ENCODE results near the gene PLEKHH2.

PLEKHH2 gene

GRCh38 chr2:43776324-43776723 is 139.3 kb downstream of the PLEKHH2 start:
- DNase-seq (ENCODE audit: low read depth): no peak
- H3K4me3 ChIP-seq (ENCODE audit: low read depth, low read length): no peak overlapping the region
- TF ChIP-seq, protein P1, sequence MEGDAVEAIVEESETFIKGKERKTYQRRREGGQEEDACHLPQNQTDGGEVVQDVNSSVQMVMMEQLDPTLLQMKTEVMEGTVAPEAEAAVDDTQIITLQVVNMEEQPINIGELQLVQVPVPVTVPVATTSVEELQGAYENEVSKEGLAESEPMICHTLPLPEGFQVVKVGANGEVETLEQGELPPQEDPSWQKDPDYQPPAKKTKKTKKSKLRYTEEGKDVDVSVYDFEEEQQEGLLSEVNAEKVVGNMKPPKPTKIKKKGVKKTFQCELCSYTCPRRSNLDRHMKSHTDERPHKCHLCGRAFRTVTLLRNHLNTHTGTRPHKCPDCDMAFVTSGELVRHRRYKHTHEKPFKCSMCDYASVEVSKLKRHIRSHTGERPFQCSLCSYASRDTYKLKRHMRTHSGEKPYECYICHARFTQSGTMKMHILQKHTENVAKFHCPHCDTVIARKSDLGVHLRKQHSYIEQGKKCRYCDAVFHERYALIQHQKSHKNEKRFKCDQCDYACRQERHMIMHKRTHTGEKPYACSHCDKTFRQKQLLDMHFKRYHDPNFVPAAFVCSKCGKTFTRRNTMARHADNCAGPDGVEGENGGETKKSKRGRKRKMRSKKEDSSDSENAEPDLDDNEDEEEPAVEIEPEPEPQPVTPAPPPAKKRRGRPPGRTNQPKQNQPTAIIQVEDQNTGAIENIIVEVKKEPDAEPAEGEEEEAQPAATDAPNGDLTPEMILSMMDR (IDR thresholded peaks at IDR 0.05; ENCODE audit: insufficient read depth, low read depth, low read length, missing control alignments): no peak

- no peak overlapping the region for H3K4me3 ChIP-seq (ENCODE audit: low read depth, low read length)
- no peak for DNase-seq (ENCODE audit: low read depth)
- TF ChIP-seq, protein P1 (IDR thresholded peaks at IDR 0.05; ENCODE audit: insufficient read depth, low read depth, low read length, missing control alignments): no peak
Measured at GRCh38 chr2:43777306-43777926, 140.4 kb downstream of the PLEKHH2 start.

DNA sequence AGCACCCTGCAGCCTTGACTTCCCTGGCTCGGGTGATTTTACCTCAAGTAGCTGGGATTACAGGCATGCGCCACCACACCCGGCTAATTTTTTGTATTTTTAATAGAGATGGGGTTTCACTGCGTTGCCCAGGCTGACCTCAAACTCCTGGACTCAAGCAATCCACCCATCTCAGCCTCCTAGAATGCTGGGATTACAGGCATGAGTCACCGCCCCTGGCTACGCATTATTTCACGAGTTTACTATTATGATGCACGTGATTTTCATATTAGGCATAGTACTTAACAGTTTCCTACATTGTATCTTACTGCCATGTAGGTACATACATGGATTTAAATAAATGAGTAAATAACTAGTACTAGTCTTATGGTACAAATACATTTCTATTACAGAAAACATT is 141.2 kb downstream of the PLEKHH2 start:
- H3K4me3 ChIP-seq (ENCODE audit: low read depth, low read length): no peak overlapping the region
- TF ChIP-seq, protein P1 (IDR thresholded peaks at IDR 0.05; ENCODE audit: insufficient read depth, low read depth, low read length, missing control alignments): no peak
- no peak for DNase-seq (ENCODE audit: low read depth)

DNA sequence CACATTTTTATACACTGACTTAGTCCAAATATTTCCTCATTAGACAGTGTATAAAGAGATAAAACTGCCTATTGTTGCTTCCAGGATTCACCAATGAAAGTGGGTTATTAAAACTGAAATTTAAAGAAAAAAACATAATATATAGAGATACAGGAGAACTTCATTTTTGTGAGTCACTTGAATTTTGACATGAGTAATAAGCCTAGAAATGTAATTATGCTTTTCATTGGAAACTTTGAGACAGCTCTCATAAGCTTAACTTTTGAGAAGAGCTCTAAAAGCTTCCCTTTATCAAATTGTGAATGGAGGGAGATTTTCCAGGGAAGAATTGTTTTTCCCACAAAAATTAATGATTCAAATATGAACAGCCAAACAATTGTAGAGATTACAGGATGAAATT is 150.8 kb downstream of the PLEKHH2 start:
- no peak for DNase-seq (ENCODE audit: low read depth)
- TF ChIP-seq, protein P1 (IDR thresholded peaks at IDR 0.05; ENCODE audit: insufficient read depth, low read depth, low read length, missing control alignments): no peak
- H3K4me3 ChIP-seq (ENCODE audit: low read depth, low read length): no peak overlapping the region

DNA sequence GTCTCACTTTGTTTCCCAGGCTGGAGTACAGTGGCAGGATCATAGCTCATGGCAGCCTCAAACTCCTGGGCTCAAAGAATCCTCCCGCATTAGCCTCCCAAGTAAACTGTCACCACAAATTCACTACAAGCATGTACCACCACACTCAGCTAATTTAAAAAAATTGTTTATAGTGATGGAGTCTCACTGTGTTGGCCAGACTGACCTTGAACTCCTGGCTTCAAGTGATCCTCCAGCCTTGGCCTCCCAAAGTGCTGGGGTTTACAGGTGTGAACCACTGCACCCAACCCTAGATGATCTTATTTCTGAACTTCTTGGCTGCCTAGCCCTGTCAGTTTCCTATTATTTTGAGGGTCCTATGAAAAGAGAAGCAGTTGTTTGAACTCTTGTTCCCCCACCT is 151.6 kb downstream of the PLEKHH2 start:
- DNase-seq (ENCODE audit: low read depth): no peak
- TF ChIP-seq, protein P1 (IDR thresholded peaks at IDR 0.05; ENCODE audit: insufficient read depth, low read depth, low read length, missing control alignments): no peak

GRCh38 chr2:43790147-43790546 is 153.1 kb downstream of the PLEKHH2 start:
- DNase-seq (ENCODE audit: low read depth): no peak

More for the DNA sequence above, 151.6 kb downstream of the PLEKHH2 start:
- no peak overlapping the region for H3K4me3 ChIP-seq (ENCODE audit: low read depth, low read length)

More at GRCh38 chr2:43790147-43790546, 153.1 kb downstream of the PLEKHH2 start:
- no peak overlapping the region for H3K4me3 ChIP-seq (ENCODE audit: low read depth, low read length)
- TF ChIP-seq, protein P1 (IDR thresholded peaks at IDR 0.05; ENCODE audit: insufficient read depth, low read depth, low read length, missing control alignments): no peak
